PC-3 (cell line): ENCODE results near the gene TOLLIP.

Experiments used
- CTCF ChIP-seq: fragments of 300-600 bp; sonication (generic); conservative IDR thresholded peaks from 2 replicates; pipeline ENCODE4 v1.5.1; 2017; ENCODE audit warnings: antibody characterized with exemption, low read depth, mild to moderate bottlenecking, low read length
- EZH2phosphoT487 ChIP-seq: fragments of 300-600 bp; sonication (generic); IDR thresholded peaks from 2 replicates; pipeline ENCODE4 v1.6.1; 2018; ENCODE audit warnings: mild to moderate bottlenecking, antibody characterized with exemption, low read length, borderline replicate concordance

GRCh38 chr11:1281974-1282365 is 27.5 kb downstream of the TOLLIP start:
- TF ChIP-seq CTCF (no peak), EZH2phosphoT487 (no peak)
